Astrocyte (in vitro differentiated cells and primary cell): ENCODE data around the gene USP3.

ENCODE experiments used
- CTCF ChIP-seq: IDR thresholded peaks from 2 replicates; pipeline ENCODE4 v1.5.1; 2011; ENCODE audit warnings: low read depth, mild to moderate bottlenecking, inconsistent platforms, low read length, moderate library complexity; ENCODE audit not compliant: insufficient read depth
- EZH2 ChIP-seq: IDR thresholded peaks from 2 replicates; pipeline ENCODE4 v1.6.1; 2012; ENCODE audit warnings: mild to moderate bottlenecking, low read length, inconsistent platforms; ENCODE audit not compliant: insufficient read depth

DNA sequence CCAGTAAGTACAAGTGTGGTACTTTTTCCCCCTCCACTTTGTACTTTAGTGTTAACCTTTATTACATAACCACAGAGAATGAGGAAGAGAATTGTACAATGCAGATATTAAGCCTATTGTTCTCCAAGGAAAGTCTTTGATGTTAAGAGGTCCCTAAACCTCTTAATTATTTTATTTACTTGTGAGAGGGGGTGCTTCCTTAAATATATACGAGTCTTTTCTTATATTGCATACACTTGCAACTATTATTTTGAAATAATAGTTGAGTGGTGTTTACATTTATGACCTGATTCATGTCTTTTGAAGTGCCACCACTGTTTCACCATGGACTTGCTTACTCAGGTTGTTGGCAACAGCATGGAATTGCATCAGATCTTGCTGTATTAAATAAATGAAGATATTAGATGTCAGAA, 10.1 kb downstream of the USP3 start:
- TF ChIP-seq CTCF (no peak), EZH2 (no peak)
